PC-9 (cell line): ENCODE results near the gene CFI.

Experiments
- EZH2 ChIP-seq: fragments of 200-600 bp; sonication (generic); IDR thresholded peaks from 2 replicates; pipeline ENCODE4 v1.8.0; 2017; ENCODE audit warnings: antibody characterized with exemption, low read depth
- TF ChIP-seq, protein P1 (sequence below): fragments of 200-600 bp; sonication (generic); conservative IDR thresholded peaks from 2 replicates; pipeline ENCODE4 v1.6.1; 2017; ENCODE audit warnings: mixed run types, antibody characterized with exemption, mild to moderate bottlenecking, moderate library complexity

DNA sequence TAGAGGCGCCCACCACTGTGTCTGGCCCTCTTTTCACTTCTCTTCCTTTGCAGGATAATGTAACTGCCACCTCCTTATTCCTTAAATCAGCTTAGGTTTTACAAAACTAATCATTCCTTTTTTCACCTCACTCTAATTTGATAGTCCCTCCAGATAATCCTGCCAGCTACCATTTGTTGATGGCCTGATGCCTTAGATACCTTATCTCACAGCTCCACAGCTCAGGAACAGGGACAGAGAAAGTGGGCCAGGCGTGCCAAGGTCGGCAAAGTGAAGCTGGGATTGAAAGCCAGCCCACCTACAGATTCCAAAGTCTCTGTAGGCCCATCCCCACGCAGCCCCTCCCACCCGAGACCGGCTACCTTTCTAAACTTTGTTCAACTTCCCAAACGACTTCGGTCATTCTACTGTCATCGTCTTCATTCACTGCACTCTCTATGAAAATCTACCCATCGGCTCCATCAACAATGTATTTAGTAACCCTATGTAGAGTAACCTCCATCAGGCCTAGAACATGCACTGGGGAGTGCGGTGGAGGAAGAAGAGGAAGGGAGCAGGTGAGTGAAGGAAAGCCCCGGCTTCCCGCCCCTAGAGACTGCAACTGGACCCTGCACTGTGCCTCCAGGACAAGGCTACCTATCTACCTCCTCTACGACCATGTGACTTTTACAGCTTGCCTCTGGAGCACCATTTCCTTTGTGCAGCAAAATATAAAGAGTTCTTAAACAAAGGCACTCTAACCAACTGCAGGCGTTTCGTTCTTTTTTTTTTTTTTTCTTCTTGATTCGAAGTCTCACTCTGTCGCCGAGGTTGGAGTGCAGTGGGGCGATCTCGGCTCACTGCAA is 100.0 kb downstream of the CFI start:
- TF ChIP-seq EZH2 = no peak
- TF ChIP-seq, protein P1, sequence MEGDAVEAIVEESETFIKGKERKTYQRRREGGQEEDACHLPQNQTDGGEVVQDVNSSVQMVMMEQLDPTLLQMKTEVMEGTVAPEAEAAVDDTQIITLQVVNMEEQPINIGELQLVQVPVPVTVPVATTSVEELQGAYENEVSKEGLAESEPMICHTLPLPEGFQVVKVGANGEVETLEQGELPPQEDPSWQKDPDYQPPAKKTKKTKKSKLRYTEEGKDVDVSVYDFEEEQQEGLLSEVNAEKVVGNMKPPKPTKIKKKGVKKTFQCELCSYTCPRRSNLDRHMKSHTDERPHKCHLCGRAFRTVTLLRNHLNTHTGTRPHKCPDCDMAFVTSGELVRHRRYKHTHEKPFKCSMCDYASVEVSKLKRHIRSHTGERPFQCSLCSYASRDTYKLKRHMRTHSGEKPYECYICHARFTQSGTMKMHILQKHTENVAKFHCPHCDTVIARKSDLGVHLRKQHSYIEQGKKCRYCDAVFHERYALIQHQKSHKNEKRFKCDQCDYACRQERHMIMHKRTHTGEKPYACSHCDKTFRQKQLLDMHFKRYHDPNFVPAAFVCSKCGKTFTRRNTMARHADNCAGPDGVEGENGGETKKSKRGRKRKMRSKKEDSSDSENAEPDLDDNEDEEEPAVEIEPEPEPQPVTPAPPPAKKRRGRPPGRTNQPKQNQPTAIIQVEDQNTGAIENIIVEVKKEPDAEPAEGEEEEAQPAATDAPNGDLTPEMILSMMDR = no peak
